ENCODE measurements around the gene SFT2D3.

SFT2D3 gene

DNA sequence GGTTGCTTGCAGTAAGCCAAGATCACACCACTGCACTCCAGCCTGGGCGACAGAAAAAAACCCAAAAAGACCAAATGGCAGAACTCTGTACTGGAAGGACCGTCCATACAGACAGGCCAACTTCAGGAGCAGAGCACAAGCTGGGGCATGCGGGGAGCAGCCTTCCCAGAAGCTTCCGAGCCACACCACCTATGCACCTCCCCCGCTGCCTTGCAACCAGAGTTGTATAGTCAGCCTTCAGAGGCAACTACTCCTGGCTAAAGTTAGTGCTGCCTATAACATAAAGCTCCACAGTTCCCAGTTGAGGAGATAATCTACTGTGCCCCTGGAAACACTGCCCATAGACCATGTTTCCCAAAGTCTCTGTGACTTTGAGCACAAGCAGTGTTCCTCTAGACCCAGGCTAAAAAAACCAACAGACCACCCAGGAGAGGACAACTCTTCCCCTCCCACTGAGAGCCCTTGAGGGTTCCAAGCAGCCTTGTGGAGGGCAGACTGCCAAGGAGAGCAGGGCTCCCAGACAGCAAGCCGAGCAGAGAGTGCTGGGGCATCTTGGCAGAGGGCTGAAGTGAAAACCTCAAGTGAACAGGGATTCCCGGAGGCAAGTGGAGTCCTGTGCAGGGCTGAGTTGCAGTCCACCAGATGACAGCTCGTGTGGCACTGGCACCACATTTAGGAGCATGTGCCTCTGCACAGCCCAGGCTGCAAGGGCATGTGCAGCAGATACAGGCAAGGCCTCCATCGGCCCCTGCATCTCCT lies 6.8 kb downstream of the SFT2D3 start:
- Histone ChIP-seq H3K36me3 (ENCODE audit: control insufficient read depth, insufficient read depth, low read length) (peaks cover 38% of the 10 kb centered on the region), H3K27ac (ENCODE audit: insufficient read depth, low read length, poor library complexity, severe bottlenecking) (no peak overlapping the region)

DNA sequence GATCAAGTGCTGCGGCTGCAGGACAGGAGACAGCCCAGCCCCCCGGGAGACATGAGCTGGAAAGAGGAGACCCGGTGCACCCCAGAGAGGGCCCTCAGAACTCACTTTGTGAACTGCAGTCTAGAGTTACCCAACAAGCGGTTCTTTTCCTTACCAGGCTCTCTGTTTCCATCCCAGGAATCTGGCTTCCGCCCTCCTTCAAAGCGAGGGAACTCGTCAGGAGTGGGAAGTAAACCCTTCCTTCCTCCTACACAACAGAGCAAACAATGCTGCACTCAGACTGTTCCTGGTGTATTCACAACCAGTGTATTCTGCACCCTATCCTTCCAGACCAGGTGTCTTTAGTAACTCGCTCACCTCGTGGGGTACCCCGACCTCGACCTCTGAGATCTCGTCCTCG lies 8.0 kb downstream of the SFT2D3 start:
- no peak for DNase-seq
- no peaks in the 10 kb centered on the region for H3K27me3 ChIP-seq (replicated peaks; ENCODE audit: control insufficient read depth, insufficient read depth, low read length, poor library complexity, severe bottlenecking)
- no peak overlapping the region for H3K27ac ChIP-seq (ENCODE audit: insufficient read depth, low read length, poor library complexity, severe bottlenecking)
- H3K4me3 ChIP-seq (ENCODE audit: insufficient read depth, low read depth, low read length, poor library complexity, severe bottlenecking), result no peak overlapping the region
- peaks cover 38% of the 10 kb centered on the region for H3K36me3 ChIP-seq (ENCODE audit: control insufficient read depth, insufficient read depth, low read length)
- H3K9me3 ChIP-seq (ENCODE audit: control insufficient read depth, low read length), result no peaks in the 10 kb centered on the region
- H3K4me1 ChIP-seq (ENCODE audit: control insufficient read depth, insufficient read depth, low read length, poor library complexity, severe bottlenecking), result peaks cover under 1% of the 10 kb centered on the region

More for the DNA sequence above, 6.8 kb downstream of the SFT2D3 start:
- no peaks in the 10 kb centered on the region for H3K27me3 ChIP-seq (replicated peaks; ENCODE audit: control insufficient read depth, insufficient read depth, low read length, poor library complexity, severe bottlenecking)
- H3K9me3 ChIP-seq (ENCODE audit: control insufficient read depth, low read length), result no peaks in the 10 kb centered on the region
- peaks cover 10% of the 10 kb centered on the region for H3K4me1 ChIP-seq (ENCODE audit: control insufficient read depth, insufficient read depth, low read length, poor library complexity, severe bottlenecking)
- H3K4me3 ChIP-seq (ENCODE audit: insufficient read depth, low read depth, low read length, poor library complexity, severe bottlenecking), result no peak overlapping the region
- no peak for DNase-seq

DNA sequence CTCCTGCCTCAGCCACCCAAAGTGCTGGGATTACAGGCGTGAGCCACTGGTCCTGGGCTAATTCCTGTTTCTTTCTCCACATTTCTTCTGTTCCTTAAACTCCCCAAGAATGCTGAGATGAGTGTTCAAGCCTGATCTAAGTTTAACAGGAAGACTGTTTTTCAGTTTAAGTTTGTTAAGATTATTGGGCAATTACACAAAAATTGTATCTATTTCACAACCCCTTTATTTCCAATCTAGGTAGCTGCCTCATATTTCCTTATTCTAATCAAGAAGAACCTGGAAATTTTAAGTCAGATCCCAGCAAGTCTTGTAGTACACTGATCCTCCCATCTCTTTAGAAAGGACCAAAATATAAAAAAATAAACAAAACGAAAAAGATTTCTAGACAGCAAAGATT lies 11.7 kb downstream of the SFT2D3 start:
- DNase-seq, result no peak
- H3K4me3 ChIP-seq (ENCODE audit: insufficient read depth, low read depth, low read length, poor library complexity, severe bottlenecking), result no peak overlapping the region
- peaks cover 31% of the 10 kb centered on the region for H3K36me3 ChIP-seq (ENCODE audit: control insufficient read depth, insufficient read depth, low read length)
- H3K27me3 ChIP-seq (replicated peaks; ENCODE audit: control insufficient read depth, insufficient read depth, low read length, poor library complexity, severe bottlenecking), result no peaks in the 10 kb centered on the region
- H3K4me1 ChIP-seq (ENCODE audit: control insufficient read depth, insufficient read depth, low read length, poor library complexity, severe bottlenecking), result no peaks in the 10 kb centered on the region
- H3K27ac ChIP-seq (ENCODE audit: insufficient read depth, low read length, poor library complexity, severe bottlenecking), result no peak overlapping the region
- no peaks in the 10 kb centered on the region for H3K9me3 ChIP-seq (ENCODE audit: control insufficient read depth, low read length)

DNA sequence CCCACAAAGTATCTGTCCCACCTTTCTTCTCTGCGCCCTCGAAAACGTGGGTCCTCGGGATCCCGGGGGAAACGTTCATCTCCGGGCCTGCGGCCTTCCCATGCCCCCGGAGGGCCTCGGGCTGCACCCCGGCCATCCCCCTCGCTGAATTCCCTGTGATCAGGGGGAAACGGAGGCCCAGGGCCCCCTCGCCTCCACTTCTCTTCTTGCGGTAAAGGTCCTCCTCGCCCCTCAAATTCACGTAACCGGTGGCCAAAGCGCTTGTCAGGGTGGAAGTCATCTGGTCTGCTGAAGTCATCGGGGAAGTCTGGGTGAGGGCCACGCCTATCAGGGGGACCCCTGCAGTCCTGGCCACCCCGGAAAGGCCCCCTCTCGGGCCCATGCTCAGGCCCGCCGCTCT lies 12.3 kb downstream of the SFT2D3 start:
- Histone ChIP-seq H3K9me3 (ENCODE audit: control insufficient read depth, low read length) (no peaks in the 10 kb centered on the region), H3K27ac (ENCODE audit: insufficient read depth, low read length, poor library complexity, severe bottlenecking) (no peak overlapping the region), H3K36me3 (ENCODE audit: control insufficient read depth, insufficient read depth, low read length) (peaks cover 32% of the 10 kb centered on the region), H3K27me3 (replicated peaks; ENCODE audit: control insufficient read depth, insufficient read depth, low read length, poor library complexity, severe bottlenecking) (no peaks in the 10 kb centered on the region), H3K4me3 (ENCODE audit: insufficient read depth, low read depth, low read length, poor library complexity, severe bottlenecking) (no peak overlapping the region), H3K4me1 (ENCODE audit: control insufficient read depth, insufficient read depth, low read length, poor library complexity, severe bottlenecking) (no peaks in the 10 kb centered on the region)
- no peak for DNase-seq

DNA sequence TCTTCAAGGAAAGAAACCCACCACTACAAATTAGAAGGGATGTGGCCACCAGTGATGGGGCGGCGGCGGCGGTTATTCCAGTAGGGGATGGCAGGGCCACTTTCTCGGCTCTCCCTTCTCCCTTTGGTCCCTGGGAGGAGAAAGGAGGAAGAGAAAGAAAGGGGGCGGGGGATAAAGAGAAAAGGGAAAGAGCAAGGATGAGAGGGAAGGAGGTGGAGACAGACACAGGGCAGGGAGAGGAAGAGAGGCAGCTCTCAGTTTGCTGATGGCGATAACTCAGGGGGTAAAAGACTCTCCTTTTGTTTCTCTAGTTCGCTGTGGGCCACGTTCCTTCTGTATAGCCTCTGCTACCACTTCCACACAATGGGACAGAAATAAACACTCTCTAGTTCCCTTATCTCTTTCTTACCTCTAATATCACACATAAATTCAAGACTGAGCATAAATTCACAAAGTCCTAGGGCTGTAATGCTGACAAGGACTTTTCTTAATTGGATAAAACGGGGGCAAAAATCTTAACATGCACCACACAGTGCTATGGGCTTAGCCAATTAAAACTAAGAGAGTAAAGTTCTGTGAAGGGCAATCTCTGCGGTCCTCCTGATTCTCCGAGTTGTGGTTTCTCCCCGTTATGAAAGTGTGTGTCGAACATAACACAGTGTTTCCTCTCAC lies 14.6 kb downstream of the SFT2D3 start:
- H3K4me3 ChIP-seq (ENCODE audit: insufficient read depth, low read depth, low read length, poor library complexity, severe bottlenecking), result no peak overlapping the region
- no peaks in the 10 kb centered on the region for H3K27me3 ChIP-seq (replicated peaks; ENCODE audit: control insufficient read depth, insufficient read depth, low read length, poor library complexity, severe bottlenecking)
- DNase-seq, result no peak
- H3K4me1 ChIP-seq (ENCODE audit: control insufficient read depth, insufficient read depth, low read length, poor library complexity, severe bottlenecking), result no peaks in the 10 kb centered on the region
- no peaks in the 10 kb centered on the region for H3K9me3 ChIP-seq (ENCODE audit: control insufficient read depth, low read length)
- peaks cover 42% of the 10 kb centered on the region for H3K36me3 ChIP-seq (ENCODE audit: control insufficient read depth, insufficient read depth, low read length)
- no peak overlapping the region for H3K27ac ChIP-seq (ENCODE audit: insufficient read depth, low read length, poor library complexity, severe bottlenecking)

DNA sequence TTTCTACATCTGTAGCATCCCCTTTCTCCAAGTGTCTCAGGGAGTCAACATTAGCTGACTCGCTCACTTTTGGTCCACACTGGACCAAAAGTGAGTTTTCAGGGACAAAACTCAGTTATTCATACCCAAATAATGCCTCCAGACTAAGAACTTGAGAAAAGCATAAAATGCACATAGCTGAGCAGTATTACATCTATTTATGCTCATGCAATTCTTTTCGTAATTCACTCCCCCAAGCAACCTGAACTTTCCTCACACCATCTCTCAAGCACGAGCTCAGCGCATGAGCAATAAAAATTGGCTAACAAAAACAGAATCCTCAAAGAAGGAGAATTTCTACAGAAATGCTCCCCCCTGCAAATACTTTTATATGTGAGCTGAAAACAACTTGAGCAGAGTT lies 17.0 kb downstream of the SFT2D3 start:
- no peak overlapping the region for H3K27ac ChIP-seq (ENCODE audit: insufficient read depth, low read length, poor library complexity, severe bottlenecking)
- H3K4me3 ChIP-seq (ENCODE audit: insufficient read depth, low read depth, low read length, poor library complexity, severe bottlenecking), result no peak overlapping the region
- H3K4me1 ChIP-seq (ENCODE audit: control insufficient read depth, insufficient read depth, low read length, poor library complexity, severe bottlenecking), result no peaks in the 10 kb centered on the region
- no peaks in the 10 kb centered on the region for H3K9me3 ChIP-seq (ENCODE audit: control insufficient read depth, low read length)
- H3K36me3 ChIP-seq (ENCODE audit: control insufficient read depth, insufficient read depth, low read length), result peaks cover 59% of the 10 kb centered on the region
- DNase-seq, result no peak
- no peaks in the 10 kb centered on the region for H3K27me3 ChIP-seq (replicated peaks; ENCODE audit: control insufficient read depth, insufficient read depth, low read length, poor library complexity, severe bottlenecking)

DNA sequence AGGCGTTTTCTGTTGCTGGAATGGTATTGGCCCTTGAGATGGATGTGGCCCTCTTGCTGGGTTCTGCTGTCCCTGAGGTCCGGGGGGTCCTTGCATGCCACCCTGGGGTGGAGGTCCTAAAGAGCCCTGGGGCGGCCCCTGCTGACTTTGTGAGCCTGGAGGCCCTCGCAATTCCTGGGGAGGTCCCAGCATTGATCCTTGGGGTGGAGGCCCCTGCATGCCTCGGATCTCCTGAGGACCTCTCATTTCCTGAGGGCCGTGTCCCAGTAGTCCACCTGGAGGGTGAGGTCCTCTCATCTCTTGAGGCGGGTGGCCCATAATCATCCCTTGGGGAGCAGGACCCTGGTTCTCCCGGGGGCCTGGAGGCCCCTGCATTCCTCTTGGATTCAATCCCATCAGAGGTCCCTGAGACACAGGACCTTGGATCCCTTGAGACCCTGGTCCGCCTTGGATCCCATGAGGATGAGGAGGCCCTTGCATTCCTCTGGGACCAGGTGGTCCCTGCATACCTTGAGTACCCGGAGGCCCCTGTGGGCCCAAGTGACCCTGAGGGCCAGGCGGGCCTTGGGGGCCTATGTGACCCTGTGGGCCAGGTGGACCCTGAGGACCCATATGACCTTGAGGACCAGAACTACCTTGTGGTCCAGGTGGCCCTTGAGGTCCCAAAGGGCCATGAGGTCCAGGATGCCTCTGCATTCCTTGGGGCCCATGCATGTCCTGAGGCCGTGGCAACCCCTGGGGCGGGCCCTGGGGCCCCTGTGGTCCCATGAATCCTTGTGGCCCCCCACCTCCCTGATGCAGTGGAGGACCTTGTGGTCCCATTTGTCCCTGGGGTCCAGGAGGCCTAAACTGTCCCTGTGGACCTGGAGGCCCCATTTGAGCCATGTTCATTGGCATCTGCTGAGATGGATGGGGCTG lies 18.3 kb downstream of the SFT2D3 start:
- no peaks in the 10 kb centered on the region for H3K4me1 ChIP-seq (ENCODE audit: control insufficient read depth, insufficient read depth, low read length, poor library complexity, severe bottlenecking)
- H3K9me3 ChIP-seq (ENCODE audit: control insufficient read depth, low read length), result no peaks in the 10 kb centered on the region
- no peak overlapping the region for H3K4me3 ChIP-seq (ENCODE audit: insufficient read depth, low read depth, low read length, poor library complexity, severe bottlenecking)
- H3K36me3 ChIP-seq (ENCODE audit: control insufficient read depth, insufficient read depth, low read length), result peaks cover 62% of the 10 kb centered on the region
- no peak for DNase-seq
- no peaks in the 10 kb centered on the region for H3K27me3 ChIP-seq (replicated peaks; ENCODE audit: control insufficient read depth, insufficient read depth, low read length, poor library complexity, severe bottlenecking)
- no peak overlapping the region for H3K27ac ChIP-seq (ENCODE audit: insufficient read depth, low read length, poor library complexity, severe bottlenecking)

DNA sequence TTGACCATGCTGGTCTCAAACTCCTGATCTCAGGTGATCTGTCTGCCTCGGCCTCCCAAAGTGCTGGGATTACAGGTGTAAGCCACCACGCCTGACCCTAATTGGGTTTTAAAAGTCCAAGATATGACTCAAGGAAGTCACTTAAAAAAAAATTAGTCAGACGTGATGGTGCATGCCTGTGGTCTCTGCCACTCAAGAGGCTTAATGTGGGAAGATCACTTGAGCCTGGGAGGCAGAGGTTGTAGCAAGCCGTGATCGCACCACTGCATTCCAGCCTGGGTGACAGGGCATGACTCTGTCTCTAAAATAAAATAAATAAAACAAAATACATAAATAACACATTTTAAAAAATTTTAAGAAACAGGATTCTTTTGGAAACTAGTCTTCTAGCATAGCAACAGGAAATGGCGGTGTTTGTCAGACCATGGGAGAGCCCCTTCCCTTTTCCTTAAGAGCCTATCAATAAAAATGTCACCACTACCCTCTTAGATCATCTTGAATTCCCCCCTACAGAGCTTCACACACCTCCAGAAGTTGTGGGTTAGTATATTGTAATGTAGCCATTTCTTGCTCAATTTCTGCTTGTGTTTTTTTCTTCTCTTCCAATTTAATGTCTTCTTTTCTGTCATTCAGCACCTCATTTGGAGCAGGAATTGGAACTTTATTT lies 20.1 kb downstream of the SFT2D3 start:
- Histone ChIP-seq H3K36me3 (ENCODE audit: control insufficient read depth, insufficient read depth, low read length) (peaks cover 57% of the 10 kb centered on the region), H3K27ac (ENCODE audit: insufficient read depth, low read length, poor library complexity, severe bottlenecking) (no peak overlapping the region), H3K27me3 (replicated peaks; ENCODE audit: control insufficient read depth, insufficient read depth, low read length, poor library complexity, severe bottlenecking) (no peaks in the 10 kb centered on the region), H3K4me1 (ENCODE audit: control insufficient read depth, insufficient read depth, low read length, poor library complexity, severe bottlenecking) (no peaks in the 10 kb centered on the region), H3K4me3 (ENCODE audit: insufficient read depth, low read depth, low read length, poor library complexity, severe bottlenecking) (no peak overlapping the region), H3K9me3 (ENCODE audit: control insufficient read depth, low read length) (no peaks in the 10 kb centered on the region)
- no peak for DNase-seq

DNA sequence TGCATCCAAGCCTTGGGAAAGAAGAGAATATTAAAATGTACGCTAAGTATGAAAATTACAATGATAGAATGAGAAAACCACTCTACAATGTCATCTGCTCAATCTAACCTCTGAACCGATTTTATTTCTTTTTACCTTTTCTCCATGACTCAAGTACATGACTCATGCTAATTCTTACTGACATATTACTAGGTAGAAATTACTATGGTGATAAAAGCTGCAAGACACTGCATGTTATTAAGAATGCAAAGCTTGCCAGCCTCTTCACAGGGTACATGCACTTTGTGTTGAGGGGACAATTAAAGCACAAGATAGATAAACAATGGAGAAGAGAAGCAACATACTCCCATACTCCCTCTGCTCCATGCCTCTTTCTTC lies 20.7 kb downstream of the SFT2D3 start:
- H3K36me3 ChIP-seq (ENCODE audit: control insufficient read depth, insufficient read depth, low read length), result peaks cover 51% of the 10 kb centered on the region
- H3K4me3 ChIP-seq (ENCODE audit: insufficient read depth, low read depth, low read length, poor library complexity, severe bottlenecking), result no peak overlapping the region
- H3K27ac ChIP-seq (ENCODE audit: insufficient read depth, low read length, poor library complexity, severe bottlenecking), result no peak overlapping the region
- H3K4me1 ChIP-seq (ENCODE audit: control insufficient read depth, insufficient read depth, low read length, poor library complexity, severe bottlenecking), result no peaks in the 10 kb centered on the region
- DNase-seq, result no peak
- H3K27me3 ChIP-seq (replicated peaks; ENCODE audit: control insufficient read depth, insufficient read depth, low read length, poor library complexity, severe bottlenecking), result no peaks in the 10 kb centered on the region
- no peaks in the 10 kb centered on the region for H3K9me3 ChIP-seq (ENCODE audit: control insufficient read depth, low read length)

Data from effector memory CD4-positive, alpha-beta T cell (primary cell).